HG02973 (cell line): ENCODE results near the gene TMC3.

ENCODE experiments used
- ATAC-seq: cut with Tn5 transposase; IDR thresholded peaks from one replicate; pipeline ENCODE4 v1.9.1; 2021; ENCODE audit warnings: moderate library complexity; ENCODE audit not compliant: unreplicated experiment

The TMC3 gene

GRCh38 chr15:81385721-81386076 lies 11.7 kb upstream of the TMC3 start:
- ATAC-seq = no peak

- no peak for ATAC-seq
These were observed 11.1 kb upstream of the TMC3 start for GRCh38 chr15:81384891-81385720.

GRCh38 chr15:81381720-81382119 lies 7.7 kb upstream of the TMC3 start:
- no peak for ATAC-seq

GRCh38 chr15:81380668-81381067 lies 6.7 kb upstream of the TMC3 start:
- ATAC-seq = no peak

GRCh38 chr15:81380203-81380602 lies 6.2 kb upstream of the TMC3 start:
- no peak for ATAC-seq

- no peak for ATAC-seq
These were observed 5.3 kb upstream of the TMC3 start for GRCh38 chr15:81379269-81379668.

- ATAC-seq = no peak
These were observed 4.4 kb upstream of the TMC3 start for GRCh38 chr15:81378443-81378842.

GRCh38 chr15:81377871-81378270 lies 3.9 kb upstream of the TMC3 start:
- ATAC-seq = no peak

- ATAC-seq = no peak
These were observed 2.2 kb upstream of the TMC3 start for GRCh38 chr15:81376231-81376630.

GRCh38 chr15:81375461-81375860 lies 1.4 kb upstream of the TMC3 start:
- ATAC-seq = no peak

GRCh38 chr15:81373176-81373575 lies 837 bp downstream of the TMC3 start:
- ATAC-seq = no peak

- ATAC-seq = no peak
These were observed 1.4 kb downstream of the TMC3 start for GRCh38 chr15:81372575-81372974.

GRCh38 chr15:81363718-81364500 lies 10.1 kb downstream of the TMC3 start:
- ATAC-seq = no peak

- ATAC-seq = no peak
These were observed 10.7 kb downstream of the TMC3 start for GRCh38 chr15:81363276-81363675.

GRCh38 chr15:81362790-81363189 lies 11.2 kb downstream of the TMC3 start:
- ATAC-seq = no peak

GRCh38 chr15:81361891-81362290 lies 12.1 kb downstream of the TMC3 start:
- no peak for ATAC-seq

GRCh38 chr15:81360491-81360890 lies 13.5 kb downstream of the TMC3 start:
- ATAC-seq = no peak

- ATAC-seq = no peak
These were observed 15.8 kb downstream of the TMC3 start for GRCh38 chr15:81358248-81358647.

GRCh38 chr15:81357180-81357686 lies 16.8 kb downstream of the TMC3 start:
- ATAC-seq = no peak

- ATAC-seq = no peak
These were observed 17.8 kb downstream of the TMC3 start for GRCh38 chr15:81356252-81356651.

GRCh38 chr15:81351651-81352050 lies 22.4 kb downstream of the TMC3 start:
- ATAC-seq = no peak

- no peak for ATAC-seq
These were observed 24.7 kb downstream of the TMC3 start for GRCh38 chr15:81349271-81349670.
